ENCODE data around the gene GALT. TPM values are rescaled to one million over a fixed set of nuclear protein-coding genes. Genes with fewer than 3 reads are reported as not detected.

Gene GALT
- total and polyA plus RNA-seq, 2 of the 4 experiments (the other 2 are of a cell fraction), result 15.8 to 34.6 TPM

- Histone ChIP-seq H2BK5ac (ENCODE audit: low read depth, low read length, poor library complexity, severe bottlenecking) (no peak overlapping the region), H3K36me3 (ENCODE audit: control insufficient read depth, insufficient read depth, low read length) (no peaks in the 10 kb centered on the region), H4K20me1 (ENCODE audit: insufficient read depth, low read length) (no peaks in the 10 kb centered on the region), H2AFZ (replicated peaks; ENCODE audit: low read length, poor library complexity) (no peak overlapping the region), H2BK120ac (ENCODE audit: low read depth, low read length) (no peak overlapping the region), H3K9me3 (ENCODE audit: control insufficient read depth, insufficient read depth, low read length) (no peaks in the 10 kb centered on the region), H3K4ac (ENCODE audit: low read depth, low read length) (no peak overlapping the region), H2AK5ac (ENCODE audit: low read depth, low read length) (no peak overlapping the region), H4K91ac (ENCODE audit: insufficient read depth, low read depth, low read length) (no peak overlapping the region), H3K4me3 (ENCODE audit: insufficient read depth, low read depth, low read length) (no peak overlapping the region), H3K23ac (ENCODE audit: low read depth, low read length) (no peak overlapping the region), H3K27me3 (ENCODE audit: control insufficient read depth, insufficient read depth, low read length) (no peaks in the 10 kb centered on the region), H3K4me1 (ENCODE audit: control insufficient read depth, insufficient read depth, low read length) (no peaks in the 10 kb centered on the region), H3K18ac (ENCODE audit: low read depth, low read length) (no peak overlapping the region), H2BK20ac (ENCODE audit: low read depth, low read length) (no peak overlapping the region), H4K5ac (ENCODE audit: low read depth, low read length) (no peak overlapping the region), H3K9ac (ENCODE audit: low read depth, low read length) (no peak overlapping the region), H3K56ac (ENCODE audit: extremely low read depth, insufficient read depth, low read length) (no peak overlapping the region), H4K8ac (ENCODE audit: low read depth in 2 of 2, low read length in 2 of 2) (no peak overlapping the region), H2AK9ac (replicated peaks; ENCODE audit: low read depth, low read length, poor library complexity) (no peak overlapping the region), H3K4me2 (ENCODE audit: low read depth, low read length) (no peak overlapping the region), H2BK15ac (ENCODE audit: low read depth, low read length) (no peak overlapping the region), H3K14ac (replicated peaks; ENCODE audit: low read depth, low read length) (no peak overlapping the region), H3K27ac (ENCODE audit: insufficient read depth, low read length) (no peak overlapping the region), H3K9me1 (ENCODE audit: insufficient read depth, low read length) (0 out of 2 replicates have a peak, but pooled peaks cover 4% of the 10 kb centered on the region), H3K79me1 (ENCODE audit: low read depth in 1 of 2, low read length in 2 of 2) (no peaks in the 10 kb centered on the region)
- in situ Hi-C loops (cut with MboI; ENCODE audit: low sequenced_read_pairs) (no loop called here), dilution Hi-C loops (cut with HindIII; ENCODE audit: low sequenced_read_pairs, unreplicated experiment) (no loop called here), intact Hi-C loops (cut with micrococcal nuclease) (no loop called here)
- ChIA-PET CTCF (interaction anchor here (0.6 kb wide), 2 partner anchors 23 to 961 kb away, joined by 3 to 4 read pairs; no protein-coding TSS in a partner anchor), POLR2A (ENCODE audit: unreplicated experiment) (interaction anchor here (0.6 kb wide), 1 partner anchor 419 kb away, joined by 3 read pairs; no protein-coding TSS in a partner anchor)
- ATAC-seq (ENCODE audit: low read depth), result no peak
- WGBS, 2 experiments (ENCODE audit: extremely low coverage in 2 of 2, insufficient read length in 1 of 2), result no CpG with 5 or more reads among the region's 5 CpGs
- BruUV-seq (replicated peaks), result no TSS peak
- no peak for TF ChIP-seq RCOR1 (IDR thresholded peaks at IDR 0.05; ENCODE audit: insufficient replicate concordance, low read length)
- no peak for DNase-seq
Observed at GRCh38 chr9:34691936-34692315, 45.5 kb downstream of the GALT start.
